ENCODE data around the gene CDH9.

DNA sequence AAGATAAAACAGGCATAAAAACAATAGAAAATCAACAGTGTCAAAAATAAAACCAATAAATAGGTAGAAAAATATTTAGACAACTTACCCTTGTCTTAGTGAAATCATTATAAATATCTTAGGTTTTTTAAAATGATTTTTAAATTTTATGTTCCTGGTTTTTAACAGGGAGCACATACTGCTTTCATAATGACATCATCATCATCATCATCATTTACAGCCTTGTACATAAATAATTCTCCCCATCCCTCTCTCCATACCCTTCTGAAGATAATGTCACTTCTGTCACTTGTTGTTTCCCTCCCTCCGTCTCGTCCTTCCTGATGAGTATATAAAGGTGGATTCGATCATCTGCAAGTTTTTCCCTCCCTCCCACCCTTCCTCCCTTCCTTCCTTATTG lies 56.6 kb downstream of the CDH9 start:
- TF ChIP-seq, protein P1, sequence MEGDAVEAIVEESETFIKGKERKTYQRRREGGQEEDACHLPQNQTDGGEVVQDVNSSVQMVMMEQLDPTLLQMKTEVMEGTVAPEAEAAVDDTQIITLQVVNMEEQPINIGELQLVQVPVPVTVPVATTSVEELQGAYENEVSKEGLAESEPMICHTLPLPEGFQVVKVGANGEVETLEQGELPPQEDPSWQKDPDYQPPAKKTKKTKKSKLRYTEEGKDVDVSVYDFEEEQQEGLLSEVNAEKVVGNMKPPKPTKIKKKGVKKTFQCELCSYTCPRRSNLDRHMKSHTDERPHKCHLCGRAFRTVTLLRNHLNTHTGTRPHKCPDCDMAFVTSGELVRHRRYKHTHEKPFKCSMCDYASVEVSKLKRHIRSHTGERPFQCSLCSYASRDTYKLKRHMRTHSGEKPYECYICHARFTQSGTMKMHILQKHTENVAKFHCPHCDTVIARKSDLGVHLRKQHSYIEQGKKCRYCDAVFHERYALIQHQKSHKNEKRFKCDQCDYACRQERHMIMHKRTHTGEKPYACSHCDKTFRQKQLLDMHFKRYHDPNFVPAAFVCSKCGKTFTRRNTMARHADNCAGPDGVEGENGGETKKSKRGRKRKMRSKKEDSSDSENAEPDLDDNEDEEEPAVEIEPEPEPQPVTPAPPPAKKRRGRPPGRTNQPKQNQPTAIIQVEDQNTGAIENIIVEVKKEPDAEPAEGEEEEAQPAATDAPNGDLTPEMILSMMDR (IDR thresholded peaks at IDR 0.05) = no peak
- no peak for TF ChIP-seq POLR2A (IDR thresholded peaks at IDR 0.05)
